SK-N-MC (cell line): ENCODE results near the gene CCDC88A.

Experiments used
- EZH2 ChIP-seq: fragments of 200-600 bp; sonication (generic); IDR thresholded peaks from one replicate; pipeline ENCODE4 v1.6.1; 2017; ENCODE audit warnings: antibody characterized with exemption
- FOXP2 ChIP-seq: optimal IDR thresholded peaks from 2 replicates; pipeline ENCODE3; 2011; ENCODE audit warnings: mild to moderate bottlenecking, moderate library complexity; ENCODE audit not compliant: insufficient read depth; ENCODE audit errors: extremely low read length, control extremely low read depth
- POLR2AphosphoS5 ChIP-seq: IDR thresholded peaks from 2 replicates; pipeline ENCODE4 v1.6.1; 2012; ENCODE audit warnings: mild to moderate bottlenecking, low read depth, low read length, borderline replicate concordance

DNA sequence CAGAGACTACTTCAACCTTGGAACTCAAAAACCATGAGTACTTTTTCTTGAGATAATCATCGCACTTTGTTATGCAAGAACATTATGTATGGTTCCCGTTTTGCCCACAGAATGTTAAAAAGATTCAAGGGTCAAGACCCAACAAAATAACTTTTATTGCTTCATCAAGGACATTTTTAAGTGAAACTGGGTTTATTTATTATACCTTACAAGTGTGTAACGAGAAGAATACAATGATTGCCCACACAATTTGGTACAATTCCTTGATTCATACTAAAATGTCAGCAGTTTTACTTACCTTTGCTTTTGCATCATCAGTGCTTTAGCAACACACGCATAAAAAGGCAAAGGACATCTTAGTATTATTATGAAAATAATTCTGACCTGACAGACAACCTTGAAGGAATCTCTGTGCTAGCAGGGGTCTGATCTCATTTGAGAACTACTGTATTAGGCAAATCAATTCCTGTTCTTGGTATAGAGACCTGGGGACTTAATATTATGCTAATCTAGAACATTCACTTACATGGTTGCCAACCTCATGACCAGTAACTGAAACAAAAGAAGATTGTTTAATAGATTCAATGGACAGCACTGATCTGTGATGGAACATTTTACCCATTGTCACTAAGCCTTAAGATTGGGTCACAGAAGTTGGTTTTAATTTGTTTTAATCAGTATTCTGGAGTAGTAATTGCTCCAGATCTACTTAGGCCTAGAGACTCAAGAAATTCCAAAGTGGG lies 16.2 kb downstream of the CCDC88A start:
- TF ChIP-seq POLR2AphosphoS5 (no peak), EZH2 (no peak), FOXP2 (no peak)
